ENCODE results near the gene TNFSF9. TPM values are rescaled to one million over a fixed set of nuclear protein-coding genes. Genes with fewer than 3 reads are reported as not detected.

TNFSF9 gene, protein sequence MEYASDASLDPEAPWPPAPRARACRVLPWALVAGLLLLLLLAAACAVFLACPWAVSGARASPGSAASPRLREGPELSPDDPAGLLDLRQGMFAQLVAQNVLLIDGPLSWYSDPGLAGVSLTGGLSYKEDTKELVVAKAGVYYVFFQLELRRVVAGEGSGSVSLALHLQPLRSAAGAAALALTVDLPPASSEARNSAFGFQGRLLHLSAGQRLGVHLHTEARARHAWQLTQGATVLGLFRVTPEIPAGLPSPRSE
- total RNA-seq: 1.8 and 4.1 TPM in 2 replicates

DNA sequence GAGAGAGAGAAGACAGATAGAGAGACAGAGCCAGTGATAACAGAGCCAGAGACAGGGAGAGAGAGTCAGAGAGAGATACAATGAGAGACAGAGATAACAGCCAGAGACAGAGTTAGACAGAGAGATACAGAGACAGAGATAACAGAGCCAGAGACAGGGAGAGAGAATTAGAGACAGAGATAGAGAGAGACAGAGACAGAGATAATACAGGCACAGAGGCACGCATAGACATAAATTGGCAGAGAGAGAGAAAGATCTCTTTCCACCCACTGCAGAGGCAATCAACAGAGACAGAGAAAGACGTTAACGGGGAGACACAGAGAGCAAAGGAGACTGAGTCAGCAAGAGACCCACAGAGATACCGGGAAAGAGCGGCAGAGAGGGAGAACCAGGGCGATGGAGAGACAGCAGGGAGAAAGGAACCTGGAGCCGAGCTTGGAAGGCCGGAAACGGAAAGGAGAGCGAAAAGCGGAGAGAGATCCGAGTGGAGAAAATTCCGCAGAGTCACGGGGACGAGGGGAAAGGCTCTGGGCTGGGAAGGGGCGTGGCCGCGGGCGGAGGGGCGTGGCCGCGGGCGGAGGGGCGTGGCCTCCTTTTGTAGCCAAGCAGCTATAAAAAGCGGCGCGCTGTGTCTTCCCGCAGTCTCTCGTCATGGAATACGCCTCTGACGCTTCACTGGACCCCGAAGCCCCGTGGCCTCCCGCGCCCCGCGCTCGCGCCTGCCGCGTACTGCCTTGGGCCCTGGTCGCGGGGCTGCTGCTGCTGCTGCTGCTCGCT is at the start of gene TNFSF9:
TNFSF9 (plus strand) TSS at position 641 of the 777 bp plus-strand sequence; CDS start at position 652, 11 bp downstream.

DNA sequence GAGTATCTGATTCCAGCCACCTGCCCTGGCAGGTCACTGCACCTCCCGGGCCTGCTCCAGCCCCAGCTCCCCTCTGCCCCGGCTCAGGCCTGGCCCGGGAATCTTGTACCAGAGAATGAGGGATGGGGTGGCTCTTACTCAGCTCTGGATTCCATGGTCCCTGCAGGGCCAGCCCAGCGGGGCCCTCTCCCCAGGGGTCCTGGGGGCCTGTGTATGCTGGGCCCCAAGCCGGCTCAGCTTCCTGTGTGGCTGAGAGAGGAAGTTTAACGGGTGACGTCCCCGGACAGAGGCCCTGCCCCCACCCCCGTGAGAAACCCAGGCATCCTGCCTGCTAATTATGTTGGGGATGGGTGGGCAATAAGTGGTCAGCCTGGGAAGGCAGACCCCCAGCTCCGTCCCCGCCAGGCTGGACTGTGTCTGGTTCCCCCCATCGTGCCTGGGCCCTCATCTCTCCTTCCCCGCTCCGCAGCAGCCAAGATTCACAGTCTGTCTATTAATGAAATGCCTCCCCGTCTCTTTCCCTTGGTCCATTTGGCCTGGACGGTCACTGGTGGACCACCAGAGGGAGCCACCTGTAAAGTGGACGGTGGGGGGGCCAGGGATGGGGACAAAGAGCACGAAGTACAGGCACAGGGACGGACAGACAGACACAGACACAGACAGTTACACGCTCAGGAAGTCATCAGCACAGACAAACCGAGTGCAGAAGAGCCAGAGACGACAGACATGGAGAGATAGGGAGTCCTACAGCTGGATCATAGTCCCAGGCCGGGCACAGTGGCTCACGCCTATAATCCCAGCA is 49.1 kb upstream of the TNFSF9 start, which contains the start of gene DENND1C:
DENND1C (minus strand) TSS at position 247 of the 802 bp plus-strand sequence; CDS start at position 155, 92 bp downstream.

DNA sequence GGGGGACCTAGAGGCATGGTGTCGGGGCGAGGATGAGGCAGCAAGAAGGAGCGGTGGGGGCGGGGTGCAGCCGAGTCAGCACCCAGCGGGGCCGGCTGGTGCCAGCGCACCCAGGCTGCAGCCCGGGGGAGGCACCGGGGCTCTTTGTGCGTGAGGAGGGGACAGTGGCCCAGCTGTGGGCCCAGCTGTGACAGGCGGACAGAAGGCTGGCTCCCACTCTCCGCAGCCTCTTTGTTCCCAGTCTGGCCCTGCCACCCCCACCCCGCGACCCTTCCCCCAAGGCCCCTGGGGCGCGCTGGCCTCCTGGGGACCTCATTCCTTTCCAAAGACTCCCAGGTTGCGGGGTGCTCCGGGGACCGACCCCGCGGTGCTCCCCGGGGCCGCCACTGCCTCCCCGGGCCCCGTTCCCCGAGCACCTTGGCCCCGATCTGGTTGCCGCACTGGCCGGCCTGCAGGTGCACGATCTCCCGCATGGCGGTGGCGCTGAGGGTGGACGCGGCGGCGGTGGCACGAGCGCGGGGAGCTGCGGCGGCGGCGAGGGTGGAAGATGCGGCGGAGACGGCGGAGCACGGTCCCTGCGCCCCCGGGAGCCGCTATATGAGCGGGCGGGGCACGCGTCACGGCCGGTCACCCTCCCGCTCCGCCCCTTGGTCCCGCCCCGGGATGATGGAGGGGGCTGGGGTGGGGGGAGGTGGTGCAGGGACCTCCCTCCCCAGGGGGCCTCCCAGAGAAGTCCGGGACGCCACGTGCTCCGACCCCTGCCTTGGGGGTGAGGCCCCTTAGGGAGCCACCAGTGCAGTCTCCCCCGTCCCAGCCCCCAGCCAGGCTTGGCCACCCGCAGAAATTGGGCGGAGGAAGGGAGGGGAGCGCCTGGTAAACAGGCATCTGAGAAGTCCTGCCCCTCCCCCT is 28.8 kb upstream of the TNFSF9 start, which contains the start of gene TUBB4A:
TUBB4A (minus strand) TSS at position 570 of the 909 bp plus-strand sequence; CDS start at position 473, 97 bp downstream.

Other genes starting within 250 kb of the TNFSF9 start
- not detected in 2 replicates for gene ACER1, start 197.4 kb upstream of the TNFSF9 start, total RNA-seq
- gene CLPP, start 169.5 kb upstream of the TNFSF9 start, total RNA-seq: 32.2 and 39.6 TPM in 2 replicates
- gene ALKBH7, start 158.2 kb upstream of the TNFSF9 start, total RNA-seq: 11.7 and 35.5 TPM in 2 replicates
- 0.34 and 2.4 TPM in 2 replicates for gene PSPN, start 155.1 kb upstream of the TNFSF9 start, total RNA-seq
- gene GTF2F1, start 137.9 kb upstream of the TNFSF9 start, total RNA-seq: 43.4 and 57.8 TPM in 2 replicates
- gene KHSRP, start 106.2 kb upstream of the TNFSF9 start, total RNA-seq: 103 and 255 TPM in 2 replicates
- 0.21 TPM in 1 of 2 replicates, not detected in the other for gene SLC25A41, start 97.3 kb upstream of the TNFSF9 start, total RNA-seq
- 22.2 and 57.9 TPM in 2 replicates for gene SLC25A23, start 71.2 kb upstream of the TNFSF9 start, total RNA-seq
- gene CRB3, start 66.8 kb upstream of the TNFSF9 start, total RNA-seq: 34.7 and 79.3 TPM in 2 replicates
- under 0.01 and 0.07 TPM in 2 replicates for gene DENND1C, start 49.2 kb upstream of the TNFSF9 start, total RNA-seq
- gene TUBB4A, start 28.7 kb upstream of the TNFSF9 start, total RNA-seq: not detected in 2 replicates
- not detected in 2 replicates for gene CD70, start 60.1 kb downstream of the TNFSF9 start, total RNA-seq
- 0.07 TPM in 1 of 2 replicates, not detected in the other for gene TNFSF14, start 139.1 kb downstream of the TNFSF9 start, total RNA-seq
- gene C3, start 189.6 kb downstream of the TNFSF9 start, total RNA-seq: 8.5 and 260 TPM in 2 replicates
- 84.1 and 87.7 TPM in 2 replicates for gene GPR108, start 206.6 kb downstream of the TNFSF9 start, total RNA-seq
- gene TRIP10, start 208.7 kb downstream of the TNFSF9 start, total RNA-seq: 56.7 and 66.8 TPM in 2 replicates
- gene SH2D3A, start 236.4 kb downstream of the TNFSF9 start, total RNA-seq: 44.9 and 56.4 TPM in 2 replicates
- gene VAV1, start 241.7 kb downstream of the TNFSF9 start, total RNA-seq: 1.7 TPM in 1 of 2 replicates, not detected in the other

Data from nasal cavity respiratory epithelium epithelial cell of viscerocranial mucosa (primary cell).